Cardiac muscle cell (in vitro differentiated cells and primary cell): ENCODE measurements around the gene KCNIP3. TPM values are rescaled to one million over a fixed set of nuclear protein-coding genes. Genes with fewer than 3 reads are reported as not detected.
"Not testable (repeated sequence)": the region's sequence is repeated elsewhere in the genome, so short reads cannot be mapped to it uniquely, and the experiment has no call there.

Source experiments
- DNase-seq, 2 donors: peaks; one replicate each; pipeline versions ENCODE4 v3.0.0 to v3.0.0-alpha.2; 2010 to 2017; ENCODE audit warnings: low read depth in 1 of 2, low spot score in 1 of 2
- H3K27ac ChIP-seq: fragments of 200-600 bp; sonication (generic); 2 replicates; pipeline ENCODE4 v1.5.1; 2016
- H3K27me3 ChIP-seq: fragments of 200-600 bp; sonication (generic); 2 replicates; pipeline ENCODE4 v1.6.0; 2016; ENCODE audit warnings: control low read depth
- H3K36me3 ChIP-seq: fragments of 200-600 bp; sonication (generic); 2 replicates; pipeline ENCODE4 v1.5.1; 2016; ENCODE audit warnings: control low read depth
- H3K4me1 ChIP-seq: fragments of 200-600 bp; sonication (generic); 2 replicates; pipeline ENCODE4 v1.8.1; 2017; ENCODE audit warnings: low read depth, mild to moderate bottlenecking, mixed run types
- H3K4me3 ChIP-seq: fragments of 200-600 bp; sonication (generic); 2 replicates; pipeline ENCODE4 v1.5.1; 2016; ENCODE audit warnings: mild to moderate bottlenecking
- H3K9me3 ChIP-seq: fragments of 200-600 bp; sonication (generic); 2 replicates; pipeline ENCODE4 v1.5.1; 2017; ENCODE audit warnings: low read depth, mild to moderate bottlenecking, control low read depth
- CTCF ChIP-seq: IDR thresholded peaks from 2 replicates; pipeline ENCODE4 v1.5.1; 2012; ENCODE audit warnings: low read depth, mild to moderate bottlenecking, low read length
- polyA plus RNA-seq: library from polyadenylated mRNA; unstranded; fragments of >200 nt; fragmentation: Nextera tagmentation; extraction: Ambion mirVana; gene quantifications from 2 replicates; pipeline ENCODE4 v1.2.1, GENCODE V29; 2016
- total RNA-seq: library from RNA; depleted of rRNA; stranded (reverse); fragments of >200 nt; gene quantifications from 2 replicates; pipeline ENCODE4 v1.2.3, GENCODE V29; 2016

KCNIP3 gene
- total and polyA plus RNA-seq, 2 experiments from 2014 or later: 1.2 to 5.2 TPM

GRCh38 chr2:95377216-95378123 is 80.3 kb downstream of the KCNIP3 start:
- Histone ChIP-seq H3K9me3 (no peaks in the 10 kb centered on the region), H3K4me1 (no peaks in the 10 kb centered on the region), H3K27me3 (no peaks in the 10 kb centered on the region), H3K4me3 (no peak overlapping the region), H3K27ac (no peak overlapping the region), H3K36me3 (no peaks in the 10 kb centered on the region)
- no peak for DNase-seq
- no peak for TF ChIP-seq CTCF

GRCh38 chr2:95378281-95378680 is 81.1 kb downstream of the KCNIP3 start:
- H3K27ac ChIP-seq, DNase-seq, H3K4me3 ChIP-seq, H3K27me3 ChIP-seq, H3K9me3 ChIP-seq, H3K36me3 ChIP-seq, H3K4me1 ChIP-seq: not testable (repeated sequence)

GRCh38 chr2:95379371-95379831 is 82.3 kb downstream of the KCNIP3 start:
- no peak for DNase-seq
- no peak for TF ChIP-seq CTCF
- no peaks in the 10 kb centered on the region for H3K4me1 ChIP-seq
- H3K27me3 ChIP-seq: no peaks in the 10 kb centered on the region
- no peak overlapping the region for H3K4me3 ChIP-seq
- H3K36me3 ChIP-seq: no peaks in the 10 kb centered on the region
- no peak overlapping the region for H3K27ac ChIP-seq
- H3K9me3 ChIP-seq: no peaks in the 10 kb centered on the region

- no peak for DNase-seq
- no peaks in the 10 kb centered on the region for H3K36me3 ChIP-seq
- no peak overlapping the region for H3K27ac ChIP-seq
- H3K27me3 ChIP-seq: no peaks in the 10 kb centered on the region
- H3K9me3 ChIP-seq: no peaks in the 10 kb centered on the region
- no peak overlapping the region for H3K4me3 ChIP-seq
- no peak for TF ChIP-seq CTCF
- H3K4me1 ChIP-seq: no peaks in the 10 kb centered on the region
These were observed 83.1 kb downstream of the KCNIP3 start for GRCh38 chr2:95380280-95380679.

- Histone ChIP-seq H3K4me1 (no peaks in the 10 kb centered on the region), H3K27ac (no peak overlapping the region), H3K36me3 (no peaks in the 10 kb centered on the region), H3K27me3 (no peaks in the 10 kb centered on the region), H3K9me3 (no peaks in the 10 kb centered on the region), H3K4me3 (no peak overlapping the region)
- DNase-seq: no peak
- no peak for TF ChIP-seq CTCF
These were observed 83.6 kb downstream of the KCNIP3 start for GRCh38 chr2:95380731-95381130.
